GM23338 (cell line): Measurements from ENCODE around the gene CHCHD6. TPM values are rescaled to one million over a fixed set of nuclear protein-coding genes. Genes with fewer than 3 reads are reported as not detected.

ENCODE experiments used
- ATAC-seq: fragments of 200-7000 bp; cut with Tn5 transposase; 3 replicates; pipeline ENCODE4 v1.9.1; 2020
- DNase-seq: peaks from one replicate; pipeline ENCODE4 v3.0.0-alpha.2; 2015; ENCODE audit warnings: low spot score
- H2AFZ ChIP-seq: fragments of 200-600 bp; sonication (generic); 2 replicates; pipeline ENCODE4 v1.8.0; 2016; ENCODE audit warnings: antibody characterized with exemption, mild to moderate bottlenecking, moderate library complexity
- H3F3A ChIP-seq: fragments of 200-600 bp; sonication (generic); replicated peaks from 2 replicates; pipeline ENCODE4 v1.8.0; 2017; ENCODE audit warnings: antibody characterized with exemption, mixed run types, low read depth
- H3K27ac ChIP-seq: fragments of 200-600 bp; sonication (generic); 2 replicates; pipeline ENCODE4 v1.6.1; 2016; ENCODE audit warnings: low read depth
- H3K27me3 ChIP-seq: fragments of 200-600 bp; sonication (generic); 2 replicates; pipeline ENCODE4 v1.8.0; 2016; ENCODE audit warnings: mild to moderate bottlenecking, mixed run types, moderate library complexity; ENCODE audit not compliant: insufficient read depth
- H3K36me3 ChIP-seq: fragments of 200-600 bp; sonication (generic); 2 replicates; pipeline ENCODE4 v1.8.0; 2016; ENCODE audit warnings: mild to moderate bottlenecking; ENCODE audit not compliant: insufficient read depth
- H3K4me1 ChIP-seq: fragments of 200-600 bp; sonication (generic); 2 replicates; pipeline ENCODE4 v1.8.0; 2016; ENCODE audit warnings: mild to moderate bottlenecking, moderate library complexity; ENCODE audit not compliant: insufficient read depth
- H3K4me2 ChIP-seq: fragments of 200-600 bp; sonication (generic); 2 replicates; pipeline ENCODE4 v1.7.1; 2017; ENCODE audit warnings: mixed run types
- H3K4me3 ChIP-seq: fragments of 200-600 bp; sonication (generic); 2 replicates; pipeline ENCODE4 v1.6.1; 2016; ENCODE audit warnings: mixed run types
- H3K79me2 ChIP-seq: fragments of 200-600 bp; sonication (generic); replicated peaks from 2 replicates; pipeline ENCODE4 v1.8.0; 2017; ENCODE audit warnings: mild to moderate bottlenecking; ENCODE audit not compliant: insufficient read depth
- H3K9me2 ChIP-seq: fragments of 200-600 bp; sonication (generic); 2 replicates; pipeline ENCODE4 v1.8.0; 2017; ENCODE audit not compliant: insufficient read depth
- H4K20me1 ChIP-seq: fragments of 200-600 bp; sonication (generic); replicated peaks from 2 replicates; pipeline ENCODE4 v1.8.0; 2017; ENCODE audit warnings: mild to moderate bottlenecking; ENCODE audit not compliant: insufficient read depth
- H3K27ac Mint-ChIP-seq: 2 replicates; pipeline ENCODE4 v1.8.0; 2020; ENCODE audit warnings: inconsistent platforms, mild to moderate bottlenecking, moderate library complexity, mixed read lengths
- H3K27me3 Mint-ChIP-seq: 3 replicates; pipeline ENCODE4 v1.8.0; 2022; ENCODE audit warnings: low read depth, mild to moderate bottlenecking, moderate library complexity, mixed read lengths, inconsistent platforms; ENCODE audit not compliant: insufficient read depth, poor library complexity
- H3K36me3 Mint-ChIP-seq: 3 replicates; pipeline ENCODE4 v1.8.0; 2021; ENCODE audit warnings: low read depth, mild to moderate bottlenecking, inconsistent platforms, moderate library complexity, mixed read lengths
- H3K4me1 Mint-ChIP-seq: 3 replicates; pipeline ENCODE4 v1.8.0; 2020; ENCODE audit warnings: mild to moderate bottlenecking, inconsistent platforms, mixed read lengths
- H3K4me3 Mint-ChIP-seq: 3 replicates; pipeline ENCODE4 v1.8.0; 2021; ENCODE audit warnings: moderate library complexity, mild to moderate bottlenecking, inconsistent platforms, mixed read lengths
- H3K9me3 Mint-ChIP-seq: 3 replicates; pipeline ENCODE4 v1.8.0; 2020; ENCODE audit warnings: moderate library complexity, mild to moderate bottlenecking, inconsistent platforms, mixed read lengths
- CREB1 ChIP-seq: fragments of 250-450 bp; sonication (Bioruptor Pico); IDR thresholded peaks from 2 replicates; pipeline ENCODE4 v1.5.0; 2020; ENCODE audit warnings: low read depth, mild to moderate bottlenecking, moderate library complexity
- ETS1 ChIP-seq: IDR thresholded peaks from 2 replicates; pipeline ENCODE4 v1.6.1; 2016; ENCODE audit warnings: antibody characterized with exemption
- EZH2 ChIP-seq: fragments of 200-600 bp; sonication (generic); IDR thresholded peaks from one replicate; pipeline ENCODE4 v1.8.0; 2017; ENCODE audit warnings: antibody characterized with exemption, mild to moderate bottlenecking, low read depth; ENCODE audit not compliant: unreplicated experiment
- EZH2phosphoT487 ChIP-seq: fragments of 200-600 bp; sonication (generic); IDR thresholded peaks from one replicate; pipeline ENCODE4 v1.8.1; 2018; ENCODE audit warnings: antibody characterized with exemption; ENCODE audit not compliant: unreplicated experiment
- JUNB ChIP-seq: IDR thresholded peaks from one replicate; pipeline ENCODE4 v1.6.1; 2016; ENCODE audit warnings: antibody characterized with exemption; ENCODE audit not compliant: unreplicated experiment
- NANOG ChIP-seq: IDR thresholded peaks from 2 replicates; pipeline ENCODE4 v1.6.1; 2016; ENCODE audit warnings: antibody characterized with exemption, borderline replicate concordance
- POLR2AphosphoS5 ChIP-seq: IDR thresholded peaks from 2 replicates; pipeline ENCODE4 v1.6.1; 2016; ENCODE audit warnings: antibody characterized with exemption, low read depth
- STAT1 ChIP-seq: IDR thresholded peaks from one replicate; pipeline ENCODE4 v1.6.1; 2016; ENCODE audit warnings: antibody characterized with exemption; ENCODE audit not compliant: unreplicated experiment
- ZNF114 ChIP-seq: fragments of 250-450 bp; sonication (Bioruptor Pico); IDR thresholded peaks from 2 replicates; pipeline ENCODE4 v1.5.0; 2020; ENCODE audit warnings: mild to moderate bottlenecking, moderate library complexity
- ZNF331 ChIP-seq: fragments of 250-450 bp; sonication (Bioruptor Pico); IDR thresholded peaks from 2 replicates; pipeline ENCODE4 v1.5.0; 2020; ENCODE audit warnings: low read depth, mild to moderate bottlenecking, moderate library complexity
- ZNF462 ChIP-seq: fragments of 250-450 bp; sonication (Bioruptor Pico); IDR thresholded peaks from 2 replicates; pipeline ENCODE4 v1.5.0; 2020; ENCODE audit warnings: mild to moderate bottlenecking, moderate library complexity
- polyA plus RNA-seq: library from polyadenylated mRNA; unstranded; fragments of >200 nt; fragmentation: Nextera tagmentation; extraction: Ambion mirVana; gene quantifications from 2 replicates; pipeline ENCODE4 v1.2.1, GENCODE V29; 2016
- total RNA-seq: library from RNA; depleted of rRNA; stranded (reverse); fragments of >200 nt; shearing (Covaris generic); gene quantifications from 2 replicates; pipeline ENCODE4 v1.2.3, GENCODE V29; 2014
- TF ChIP-seq, protein P1 (sequence below), 2 experiments: fragments of 200-600 bp in 1 of 2; sonication (generic) in 1 of 2; conservative IDR thresholded peaks; 2 replicates each; pipeline versions ENCODE4 v1.5.1 to v1.6.1; 2016 to 2017; ENCODE audit warnings: antibody characterized with exemption in 2 of 2, low read depth in 2 of 2, mild to moderate bottlenecking in 2 of 2, moderate library complexity in 1 of 2
- TF ChIP-seq, protein P2 (sequence below): IDR thresholded peaks from one replicate; pipeline ENCODE4 v1.6.1; 2018; ENCODE audit warnings: antibody characterized with exemption; ENCODE audit not compliant: unreplicated experiment

The CHCHD6 gene
- total and polyA plus RNA-seq, 2 experiments from 2014 or later = 28.8 to 43.0 TPM

DNA sequence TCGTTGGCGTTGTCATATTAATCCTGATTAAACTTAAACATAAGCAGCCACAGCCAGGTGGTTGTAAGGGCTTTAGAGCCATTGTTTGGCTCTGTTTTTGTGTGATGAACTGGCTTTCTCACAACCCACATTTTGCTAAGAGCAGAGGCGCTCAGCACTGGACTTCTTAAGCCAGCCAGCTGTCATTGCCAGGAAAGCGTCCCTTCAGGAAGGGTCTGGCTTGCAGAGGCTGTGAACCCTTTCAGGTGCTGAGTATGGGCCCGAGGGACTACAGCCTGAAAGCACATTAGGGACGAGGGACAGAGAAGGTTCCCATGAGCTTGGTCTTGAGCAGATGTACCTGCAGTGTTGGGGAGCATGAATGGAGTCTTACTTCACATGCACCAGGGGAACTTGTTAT, 112.3 kb downstream of the CHCHD6 start:
- Histone ChIP-seq H3K9me2 (peaks cover 10% of the 10 kb centered on the region; the same call in 1 of the 2 replicates), H3F3A (no peaks in the 10 kb centered on the region), H3K4me1 (peaks cover 33% of the 10 kb centered on the region), H4K20me1 (no peaks in the 10 kb centered on the region; the same call in none of the 2 replicates), H3K27me3 (no peaks in the 10 kb centered on the region), H3K36me3 (no peaks in the 10 kb centered on the region), H3K4me3 (no peak overlapping the region), H3K27ac (no peak overlapping the region), H3K4me2 (peak overlapping the region; percentile 59; the same call in 1 of the 2 replicates), H2AFZ (no peak overlapping the region), H3K79me2 (peaks cover 21% of the 10 kb centered on the region)
- TF ChIP-seq, protein P1, sequence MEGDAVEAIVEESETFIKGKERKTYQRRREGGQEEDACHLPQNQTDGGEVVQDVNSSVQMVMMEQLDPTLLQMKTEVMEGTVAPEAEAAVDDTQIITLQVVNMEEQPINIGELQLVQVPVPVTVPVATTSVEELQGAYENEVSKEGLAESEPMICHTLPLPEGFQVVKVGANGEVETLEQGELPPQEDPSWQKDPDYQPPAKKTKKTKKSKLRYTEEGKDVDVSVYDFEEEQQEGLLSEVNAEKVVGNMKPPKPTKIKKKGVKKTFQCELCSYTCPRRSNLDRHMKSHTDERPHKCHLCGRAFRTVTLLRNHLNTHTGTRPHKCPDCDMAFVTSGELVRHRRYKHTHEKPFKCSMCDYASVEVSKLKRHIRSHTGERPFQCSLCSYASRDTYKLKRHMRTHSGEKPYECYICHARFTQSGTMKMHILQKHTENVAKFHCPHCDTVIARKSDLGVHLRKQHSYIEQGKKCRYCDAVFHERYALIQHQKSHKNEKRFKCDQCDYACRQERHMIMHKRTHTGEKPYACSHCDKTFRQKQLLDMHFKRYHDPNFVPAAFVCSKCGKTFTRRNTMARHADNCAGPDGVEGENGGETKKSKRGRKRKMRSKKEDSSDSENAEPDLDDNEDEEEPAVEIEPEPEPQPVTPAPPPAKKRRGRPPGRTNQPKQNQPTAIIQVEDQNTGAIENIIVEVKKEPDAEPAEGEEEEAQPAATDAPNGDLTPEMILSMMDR (conservative IDR thresholded peaks at IDR 0.05; ENCODE audit: low read depth in 2 of 2) = no peak
- TF ChIP-seq EZH2phosphoT487 = no peak
- no peak for TF ChIP-seq EZH2
- TF ChIP-seq, protein P2, sequence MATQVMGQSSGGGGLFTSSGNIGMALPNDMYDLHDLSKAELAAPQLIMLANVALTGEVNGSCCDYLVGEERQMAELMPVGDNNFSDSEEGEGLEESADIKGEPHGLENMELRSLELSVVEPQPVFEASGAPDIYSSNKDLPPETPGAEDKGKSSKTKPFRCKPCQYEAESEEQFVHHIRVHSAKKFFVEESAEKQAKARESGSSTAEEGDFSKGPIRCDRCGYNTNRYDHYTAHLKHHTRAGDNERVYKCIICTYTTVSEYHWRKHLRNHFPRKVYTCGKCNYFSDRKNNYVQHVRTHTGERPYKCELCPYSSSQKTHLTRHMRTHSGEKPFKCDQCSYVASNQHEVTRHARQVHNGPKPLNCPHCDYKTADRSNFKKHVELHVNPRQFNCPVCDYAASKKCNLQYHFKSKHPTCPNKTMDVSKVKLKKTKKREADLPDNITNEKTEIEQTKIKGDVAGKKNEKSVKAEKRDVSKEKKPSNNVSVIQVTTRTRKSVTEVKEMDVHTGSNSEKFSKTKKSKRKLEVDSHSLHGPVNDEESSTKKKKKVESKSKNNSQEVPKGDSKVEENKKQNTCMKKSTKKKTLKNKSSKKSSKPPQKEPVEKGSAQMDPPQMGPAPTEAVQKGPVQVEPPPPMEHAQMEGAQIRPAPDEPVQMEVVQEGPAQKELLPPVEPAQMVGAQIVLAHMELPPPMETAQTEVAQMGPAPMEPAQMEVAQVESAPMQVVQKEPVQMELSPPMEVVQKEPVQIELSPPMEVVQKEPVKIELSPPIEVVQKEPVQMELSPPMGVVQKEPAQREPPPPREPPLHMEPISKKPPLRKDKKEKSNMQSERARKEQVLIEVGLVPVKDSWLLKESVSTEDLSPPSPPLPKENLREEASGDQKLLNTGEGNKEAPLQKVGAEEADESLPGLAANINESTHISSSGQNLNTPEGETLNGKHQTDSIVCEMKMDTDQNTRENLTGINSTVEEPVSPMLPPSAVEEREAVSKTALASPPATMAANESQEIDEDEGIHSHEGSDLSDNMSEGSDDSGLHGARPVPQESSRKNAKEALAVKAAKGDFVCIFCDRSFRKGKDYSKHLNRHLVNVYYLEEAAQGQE = no peak
- TF ChIP-seq ZNF114 (CRISPR knock-in tag) = no peak
- TF ChIP-seq POLR2AphosphoS5 = no peak
- no peak for TF ChIP-seq ETS1
- TF ChIP-seq JUNB = no peak
- TF ChIP-seq STAT1 = no peak
- no peak for TF ChIP-seq CREB1 (CRISPR knock-in tag)
- TF ChIP-seq ZNF331 (CRISPR knock-in tag) = no peak
- TF ChIP-seq ZNF462 (CRISPR knock-in tag) = no peak
- TF ChIP-seq NANOG = no peak
- Mint-ChIP-seq H3K4me1 (peaks cover 39% of the 10 kb centered on the region), H3K9me3 (0 out of 3 replicates have a peak, but pooled peaks cover 3% of the 10 kb centered on the region), H3K27me3 (peaks cover 6% of the 10 kb centered on the region), H3K27ac (no peak overlapping the region), H3K36me3 (no peaks in the 10 kb centered on the region; the same call in 2 of the 3 replicates), H3K4me3 (no peak overlapping the region)
- DNase-seq (peak; percentile 17), ATAC-seq (peak; percentile 15; the same call in 2 of the 3 replicates)
